Measurements from ENCODE around the gene DMRTA2. TPM values are rescaled to one million over a fixed set of nuclear protein-coding genes. Genes with fewer than 3 reads are reported as not detected.

The DMRTA2 gene
- polyA plus RNA-seq, 1 experiment = not detected

DNA sequence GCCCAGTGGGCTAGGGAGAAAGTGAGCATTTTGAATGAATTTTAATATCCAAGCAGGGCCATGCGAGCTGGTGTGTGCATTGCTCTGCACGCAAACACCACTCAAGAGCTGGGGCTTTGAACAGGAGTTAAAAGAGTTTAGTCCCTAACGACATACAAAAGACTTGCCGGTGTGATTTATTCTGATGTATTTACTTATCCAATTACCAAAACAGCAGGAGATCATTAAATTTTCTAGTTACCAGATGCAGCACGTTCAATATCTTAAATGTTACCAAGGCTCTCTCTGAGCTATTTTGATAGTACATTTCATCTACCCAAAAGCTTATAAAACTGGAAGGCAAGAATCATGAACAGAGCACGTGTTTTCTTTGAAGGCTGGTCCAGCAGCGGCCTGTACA lies 30.0 kb upstream of the DMRTA2 start:
- ChIA-PET CTCF (no interaction called here), POLR2A (no interaction called here)
- no peak overlapping the region for H3K27ac ChIP-seq (ENCODE audit: low read depth, low read length)
- no peaks in the 10 kb centered on the region for H3K27me3 ChIP-seq (ENCODE audit: control insufficient read depth, insufficient read depth, low read length)
- no peak for TF ChIP-seq CTCF (IDR thresholded peaks at IDR 0.05; ENCODE audit: low read depth, low read length)
- H3K4me3 ChIP-seq (ENCODE audit: low read depth, low read length) = no peak overlapping the region
- DNase-seq (ENCODE audit: low read depth, low spot score) = no peak
- H3K9me3 ChIP-seq (ENCODE audit: control insufficient read depth, insufficient read depth, low read length) = no peaks in the 10 kb centered on the region

DNA sequence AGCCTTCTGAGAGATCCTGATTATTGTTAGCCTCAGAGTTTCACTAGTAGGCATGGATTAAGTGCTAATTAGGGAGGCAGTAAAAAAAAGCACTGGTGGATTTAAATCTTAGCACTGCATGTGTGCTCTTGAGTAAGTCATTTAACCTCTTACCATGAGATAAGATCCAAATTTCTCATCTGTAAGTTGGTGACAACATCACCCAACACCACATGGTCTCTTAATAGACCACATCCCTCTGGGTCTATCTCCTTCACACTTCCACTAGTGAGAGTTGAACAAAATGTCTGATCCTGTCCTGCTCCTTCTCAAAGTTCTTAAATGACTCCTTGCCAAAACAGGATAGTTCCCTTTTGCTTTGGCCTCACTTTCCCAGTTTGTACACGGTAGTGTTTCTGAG lies 29.5 kb upstream of the DMRTA2 start:
- Histone ChIP-seq H3K27ac (ENCODE audit: low read depth, low read length) (no peak overlapping the region), H3K9me3 (ENCODE audit: control insufficient read depth, insufficient read depth, low read length) (no peaks in the 10 kb centered on the region), H3K4me3 (ENCODE audit: low read depth, low read length) (no peak overlapping the region), H3K27me3 (ENCODE audit: control insufficient read depth, insufficient read depth, low read length) (no peaks in the 10 kb centered on the region)
- no peak for TF ChIP-seq CTCF (IDR thresholded peaks at IDR 0.05; ENCODE audit: low read depth, low read length)
- ChIA-PET CTCF (no interaction called here), POLR2A (no interaction called here)
- no peak for DNase-seq (ENCODE audit: low read depth, low spot score)

- POLR2A ChIA-PET = no interaction called here
- Histone ChIP-seq H3K27ac (ENCODE audit: low read depth, low read length) (no peak overlapping the region), H3K4me3 (ENCODE audit: low read depth, low read length) (no peak overlapping the region), H3K9me3 (ENCODE audit: control insufficient read depth, insufficient read depth, low read length) (no peaks in the 10 kb centered on the region), H3K27me3 (ENCODE audit: control insufficient read depth, insufficient read depth, low read length) (no peaks in the 10 kb centered on the region)
- CTCF ChIA-PET = interaction anchor here (0.6 to 0.8 kb wide), 2 partner anchors 17 to 19 kb away, joined by 3 read pairs; no protein-coding TSS in a partner anchor
- no peak for TF ChIP-seq CTCF (IDR thresholded peaks at IDR 0.05; ENCODE audit: low read depth, low read length)
- DNase-seq (ENCODE audit: low read depth, low spot score) = no peak
Observed at GRCh38 chr1:50450861-50451653, 27.8 kb upstream of the DMRTA2 start.

DNA sequence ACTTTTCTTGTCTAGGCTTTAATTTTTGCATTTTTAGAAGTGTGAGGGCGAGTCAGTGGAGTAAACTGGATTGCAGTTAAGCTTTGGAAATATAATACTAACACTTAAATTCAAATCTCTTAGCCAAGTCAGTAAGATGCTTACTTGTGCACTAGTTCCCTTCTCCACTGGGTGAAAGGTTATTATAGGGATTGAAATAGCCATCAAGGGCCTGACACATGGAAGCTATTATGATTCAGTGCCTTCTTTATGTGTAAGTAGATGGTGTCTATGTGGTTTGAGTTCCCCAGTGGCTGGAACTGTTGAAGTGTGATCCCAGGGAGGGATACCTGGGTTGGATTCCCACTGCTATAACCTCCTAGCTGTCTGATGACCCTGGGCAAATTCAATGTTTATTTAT lies 24.7 kb upstream of the DMRTA2 start:
- Histone ChIP-seq H3K27ac (ENCODE audit: low read depth, low read length) (no peak overlapping the region), H3K4me3 (ENCODE audit: low read depth, low read length) (no peak overlapping the region), H3K9me3 (ENCODE audit: control insufficient read depth, insufficient read depth, low read length) (no peaks in the 10 kb centered on the region), H3K27me3 (ENCODE audit: control insufficient read depth, insufficient read depth, low read length) (no peaks in the 10 kb centered on the region)
- POLR2A ChIA-PET = no interaction called here
- CTCF ChIA-PET = no interaction called here
- DNase-seq (ENCODE audit: low read depth, low spot score) = no peak
- no peak for TF ChIP-seq CTCF (IDR thresholded peaks at IDR 0.05; ENCODE audit: low read depth, low read length)

DNA sequence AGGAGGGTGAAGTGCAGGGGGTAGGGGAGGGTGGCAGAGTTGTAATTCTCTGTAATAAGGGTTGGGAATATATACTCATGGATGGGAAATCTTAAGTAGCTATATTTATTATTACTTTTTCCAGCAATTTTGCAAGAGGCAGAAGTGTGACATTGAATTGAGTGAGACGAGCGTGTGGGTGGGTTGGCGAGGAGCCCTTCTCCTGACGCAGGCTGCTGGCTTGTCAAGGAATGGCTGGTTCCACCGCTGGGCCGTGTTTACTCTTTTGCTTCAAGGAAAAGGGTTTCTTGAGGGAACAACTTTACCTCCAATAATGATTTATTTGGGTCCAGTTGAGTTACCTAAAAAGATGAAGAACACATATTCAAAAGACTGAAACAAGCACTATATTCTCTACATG lies 17.9 kb upstream of the DMRTA2 start:
- no peaks in the 10 kb centered on the region for H3K27me3 ChIP-seq (ENCODE audit: control insufficient read depth, insufficient read depth, low read length)
- H3K27ac ChIP-seq (ENCODE audit: low read depth, low read length) = no peak overlapping the region
- TF ChIP-seq CTCF (IDR thresholded peaks at IDR 0.05; ENCODE audit: low read depth, low read length) = no peak
- no peaks in the 10 kb centered on the region for H3K9me3 ChIP-seq (ENCODE audit: control insufficient read depth, insufficient read depth, low read length)
- POLR2A ChIA-PET = no interaction called here
- CTCF ChIA-PET = no interaction called here
- H3K4me3 ChIP-seq (ENCODE audit: low read depth, low read length) = no peak overlapping the region
- no peak for DNase-seq (ENCODE audit: low read depth, low spot score)
